Measurements from ENCODE around the gene PRSS2. TPM values are rescaled to one million over a fixed set of nuclear protein-coding genes. Genes with fewer than 3 reads are reported as not detected.
"Not testable (repeated sequence)": the region's sequence is repeated elsewhere in the genome, so short reads cannot be mapped to it uniquely, and the experiment has no call there.

The PRSS2 gene
- total and polyA plus RNA-seq, 8 donors: 13.1 TPM; not detected in 7

DNA sequence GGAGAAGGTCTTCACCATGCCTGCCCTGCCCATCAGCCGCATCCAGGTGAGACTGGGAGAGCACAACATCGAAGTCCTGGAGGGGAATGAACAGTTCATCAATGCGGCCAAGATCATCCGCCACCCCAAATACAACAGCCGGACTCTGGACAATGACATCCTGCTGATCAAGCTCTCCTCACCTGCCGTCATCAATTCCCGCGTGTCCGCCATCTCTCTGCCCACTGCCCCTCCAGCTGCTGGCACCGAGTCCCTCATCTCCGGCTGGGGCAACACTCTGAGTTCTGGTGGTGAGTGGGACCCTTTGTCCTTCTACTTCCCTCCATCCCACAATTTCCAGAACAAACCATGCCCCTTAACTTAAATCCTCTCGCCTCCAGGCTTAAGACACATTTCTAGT is 2.5 kb downstream of the PRSS2 start:
- no peak overlapping the region for H3K4me3 ChIP-seq
- H3K36me3 ChIP-seq: no peaks in the 10 kb centered on the region
- DNase-seq (no peak), ATAC-seq (no peak)
- intact Hi-C loops (cut with DNase I): no loop called here
- H3K27ac ChIP-seq: no peak overlapping the region
- H3K9me3 ChIP-seq: no peaks in the 10 kb centered on the region
- no peaks in the 10 kb centered on the region for H3K4me1 ChIP-seq
- no peak for TF ChIP-seq CTCF (IDR thresholded peaks at IDR 0.05)
- H3K27me3 ChIP-seq: peaks cover 0 to 14% of the 10 kb centered on the region in 2 donors

DNA sequence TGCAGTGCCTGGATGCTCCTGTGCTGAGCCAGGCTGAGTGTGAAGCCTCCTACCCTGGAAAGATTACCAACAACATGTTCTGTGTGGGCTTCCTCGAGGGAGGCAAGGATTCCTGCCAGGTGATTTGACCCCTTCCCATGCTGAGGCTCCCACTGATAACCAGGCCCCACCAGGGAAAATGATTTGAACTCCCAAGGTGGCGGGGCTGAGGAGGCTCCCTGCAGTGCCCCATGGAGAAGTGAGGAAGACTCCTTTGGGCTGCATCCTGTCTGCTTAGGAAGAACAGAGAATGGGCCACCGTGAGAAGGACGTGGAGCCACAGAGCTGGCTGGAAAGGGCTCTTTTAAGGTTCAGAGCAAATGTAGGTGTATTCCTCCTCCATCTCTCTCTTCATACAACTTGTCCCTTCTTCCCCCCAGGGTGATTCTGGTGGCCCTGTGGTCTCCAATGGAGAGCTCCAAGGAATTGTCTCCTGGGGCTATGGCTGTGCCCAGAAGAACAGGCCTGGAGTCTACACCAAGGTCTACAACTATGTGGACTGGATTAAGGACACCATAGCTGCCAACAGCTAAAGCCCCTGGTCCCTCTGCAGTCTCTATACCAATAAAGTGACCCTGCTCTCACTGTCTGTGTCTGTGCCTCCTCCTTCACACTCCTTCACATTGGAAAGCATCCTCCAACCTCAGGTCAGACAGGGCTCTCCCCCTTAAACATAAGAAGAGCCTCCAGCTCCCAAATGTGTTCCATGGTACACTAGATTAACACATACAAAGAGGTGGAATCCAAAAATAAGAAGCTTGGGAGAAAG is 3.4 kb downstream of the PRSS2 start:
- intact Hi-C loops (cut with DNase I): no loop called here
- Histone ChIP-seq H3K4me1 (no peaks in the 10 kb centered on the region), H3K27me3 (peaks cover 0 to 14% of the 10 kb centered on the region in 2 donors), H3K27ac (no peak overlapping the region), H3K36me3 (no peaks in the 10 kb centered on the region), H3K4me3 (no peak overlapping the region), H3K9me3 (no peaks in the 10 kb centered on the region)
- TF ChIP-seq CTCF (IDR thresholded peaks at IDR 0.05): no peak
- DNase-seq: no peak
- ATAC-seq: no peak

DNA sequence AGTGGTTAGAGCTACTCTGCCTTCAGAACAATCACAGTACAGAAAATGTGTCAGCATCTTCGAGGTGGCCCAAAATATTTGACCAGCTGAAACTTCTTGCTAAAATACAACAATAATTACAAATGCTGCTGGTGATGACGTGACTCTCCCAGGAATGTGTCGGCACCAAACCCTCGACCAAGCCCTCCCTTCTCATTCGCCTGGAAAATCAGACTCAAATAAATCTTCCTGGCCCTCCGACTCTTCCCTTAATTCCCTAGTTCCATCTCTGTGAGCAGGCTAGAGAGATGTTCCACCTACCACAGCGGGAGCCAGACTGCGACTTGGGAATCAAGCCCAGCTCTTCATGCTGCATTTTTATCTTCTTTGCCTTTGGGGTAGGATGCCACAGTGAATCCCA is 4.1 kb downstream of the PRSS2 start:
- ATAC-seq: no peak
- intact Hi-C loops (cut with DNase I): no loop called here

DNA sequence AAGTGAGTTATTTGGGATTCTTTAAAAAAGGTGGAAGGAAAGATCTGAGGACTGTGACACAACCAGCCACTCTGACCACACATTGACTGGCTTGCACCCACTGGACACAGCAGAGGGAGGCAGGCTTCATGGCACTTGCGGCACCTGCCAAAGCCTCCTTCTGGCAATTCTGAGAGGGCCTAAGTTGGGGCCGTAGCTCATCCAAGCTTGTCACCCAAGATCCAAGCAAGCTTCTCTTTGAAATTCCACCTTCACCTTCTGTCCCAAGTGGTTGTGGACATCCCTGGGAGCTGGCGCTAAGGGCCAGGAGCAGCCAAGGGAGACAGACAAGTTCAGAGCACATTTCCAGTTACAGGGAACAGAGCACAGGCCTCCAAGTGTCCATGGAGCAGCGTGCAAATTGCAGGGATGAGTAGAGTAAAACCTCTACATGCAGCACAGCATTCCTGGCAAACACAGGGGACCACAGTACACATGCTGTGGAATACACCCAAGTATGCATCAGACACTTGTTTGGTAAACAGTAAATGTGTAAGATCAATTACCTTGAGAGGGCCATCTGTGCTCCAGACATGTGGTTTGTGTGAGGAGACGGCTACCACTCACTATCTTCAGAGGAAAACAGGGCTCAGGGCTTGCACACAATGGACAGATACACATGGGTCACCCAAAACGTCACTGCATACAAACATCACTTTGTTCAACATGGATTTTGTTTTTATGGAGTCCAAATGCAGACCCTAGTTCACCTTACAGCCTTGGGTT is 4.8 kb downstream of the PRSS2 start:
- H3K9me3 ChIP-seq, ATAC-seq: not testable (repeated sequence)

More for the DNA sequence above, 4.1 kb downstream of the PRSS2 start:
- H3K9me3 ChIP-seq: no peaks in the 10 kb centered on the region
- no peak for DNase-seq
- TF ChIP-seq CTCF (IDR thresholded peaks at IDR 0.05): no peak
- H3K27ac ChIP-seq: no peak overlapping the region
- H3K4me1 ChIP-seq: no peaks in the 10 kb centered on the region
- peaks cover 0 to 14% of the 10 kb centered on the region in 2 donors for H3K27me3 ChIP-seq
- no peak overlapping the region for H3K4me3 ChIP-seq
- H3K36me3 ChIP-seq: no peaks in the 10 kb centered on the region

GRCh38 chr7:142776206-142776844 is 5.6 kb downstream of the PRSS2 start:
- Histone ChIP-seq H3K36me3 (no peaks in the 10 kb centered on the region), H3K27ac (no peak overlapping the region), H3K27me3 (peaks cover 0 to 5% of the 10 kb centered on the region in 2 donors), H3K4me3 (no peak overlapping the region), H3K4me1 (no peaks in the 10 kb centered on the region), H3K9me3 (no peaks in the 10 kb centered on the region)
- intact Hi-C loops (cut with DNase I): no loop called here
- no peak for TF ChIP-seq CTCF (IDR thresholded peaks at IDR 0.05)
- ATAC-seq (no peak), DNase-seq (no peak)

More for the DNA sequence above, 4.8 kb downstream of the PRSS2 start:
- H3K4me3 ChIP-seq; DNase-seq; H3K4me1 ChIP-seq; intact Hi-C loops (cut with DNase I); H3K27ac ChIP-seq; H3K36me3 ChIP-seq: not testable (repeated sequence)
- peaks cover 0 to 13% of the 10 kb centered on the region in 2 donors for H3K27me3 ChIP-seq

DNA sequence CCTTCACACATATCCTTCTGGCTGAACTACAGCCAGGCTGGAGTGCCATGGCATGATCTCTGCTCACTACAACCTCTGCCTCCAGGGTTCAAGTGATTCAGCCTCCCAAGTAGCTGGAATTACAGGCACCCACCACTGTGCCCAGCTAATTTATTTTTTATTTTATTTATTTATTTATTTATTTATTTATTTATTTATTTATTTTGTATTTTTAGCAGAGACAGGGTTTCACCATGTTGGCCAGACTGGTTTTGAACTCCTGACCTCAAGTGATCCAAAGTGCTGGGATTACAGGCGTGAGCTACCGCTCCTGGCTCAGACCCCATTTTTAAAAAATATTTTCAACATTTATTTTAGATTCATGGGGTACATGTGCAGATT is 6.1 kb downstream of the PRSS2 start:
- ATAC-seq; H3K27me3 ChIP-seq; DNase-seq; H3K4me1 ChIP-seq; H3K4me3 ChIP-seq; H3K27ac ChIP-seq; H3K36me3 ChIP-seq; H3K9me3 ChIP-seq; intact Hi-C loops (cut with DNase I): not testable (repeated sequence)
